ENCODE measurements around the gene CAPS.

CAPS gene

GRCh38 chr19:5892772-5893275 is 21.2 kb upstream of the CAPS start:
- no peak for DNase-seq

GRCh38 chr19:5893296-5893903 is 20.7 kb upstream of the CAPS start:
- no peak for DNase-seq

DNA sequence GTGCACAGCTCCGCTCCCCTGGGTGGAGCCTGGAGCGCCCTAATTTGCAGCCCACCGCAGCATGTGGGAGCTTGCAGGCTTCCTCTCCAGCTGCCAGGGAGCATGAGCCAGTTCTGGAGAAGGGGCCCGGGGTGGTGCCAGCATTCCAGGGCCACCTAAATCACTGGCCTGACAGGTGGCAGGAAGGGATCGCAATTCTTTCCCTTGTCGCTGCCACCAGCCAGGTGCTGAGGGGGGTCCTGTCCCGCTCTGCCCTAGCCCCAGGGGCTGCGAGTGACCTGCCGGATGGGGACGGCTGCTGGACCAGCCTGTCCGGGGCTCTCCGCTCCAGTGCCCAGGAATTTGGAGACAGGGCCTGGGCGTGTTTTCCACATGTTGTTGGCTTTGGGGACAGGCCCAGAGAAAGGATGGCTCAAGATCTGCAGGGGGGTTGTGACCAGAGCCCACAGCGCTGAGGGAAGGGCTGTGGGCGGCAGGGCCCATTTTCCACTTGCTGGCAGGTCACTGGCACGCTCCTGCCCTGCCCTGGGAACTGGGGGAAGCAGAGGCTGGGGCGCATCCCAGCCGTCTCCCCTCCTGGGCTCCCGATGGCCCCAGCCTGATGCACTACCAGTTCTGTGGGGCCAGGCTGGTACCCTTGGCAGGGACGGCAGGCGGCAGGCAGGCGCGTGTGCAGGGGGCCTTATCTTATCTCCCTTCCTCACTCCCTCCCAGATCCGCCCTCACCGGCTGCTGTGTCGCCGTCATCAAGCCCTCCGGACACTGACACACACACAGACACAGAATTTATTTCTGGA is 19.9 kb upstream of the CAPS start:
- no peak for DNase-seq

DNA sequence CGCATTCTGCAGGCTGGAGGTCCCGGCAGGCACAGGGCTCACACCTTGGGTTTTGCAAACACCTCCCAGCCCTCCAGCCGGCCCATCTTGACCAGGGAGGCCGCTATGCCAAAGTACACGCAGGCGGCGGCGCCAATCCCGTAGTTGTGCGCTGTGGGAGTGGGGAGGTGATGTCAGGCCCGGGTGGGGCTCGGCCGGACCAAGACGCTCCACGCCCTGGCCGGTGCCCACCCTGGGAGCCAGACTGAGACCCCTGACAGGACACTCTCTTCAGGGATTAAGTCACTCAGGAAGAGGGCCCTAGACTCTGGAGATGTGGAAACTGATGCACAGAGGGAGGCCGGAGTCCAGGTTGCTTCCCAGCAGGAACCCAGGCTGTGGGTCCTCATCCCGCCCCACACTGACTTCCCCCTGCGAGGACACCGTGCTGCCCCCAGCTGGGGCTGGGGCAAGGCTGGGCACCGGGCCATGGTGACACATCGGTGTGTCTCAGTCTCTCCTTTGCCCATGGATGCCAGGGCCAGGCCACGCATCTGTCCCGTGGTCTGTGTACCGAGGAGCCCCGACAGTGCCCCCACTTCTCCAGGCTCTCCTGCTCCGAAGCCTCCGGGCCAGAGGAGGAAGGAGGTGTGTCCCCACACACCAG is 19.2 kb upstream of the CAPS start:
- DNase-seq = no peak

GRCh38 chr19:5895409-5895808 is 18.6 kb upstream of the CAPS start:
- no peak for DNase-seq

DNA sequence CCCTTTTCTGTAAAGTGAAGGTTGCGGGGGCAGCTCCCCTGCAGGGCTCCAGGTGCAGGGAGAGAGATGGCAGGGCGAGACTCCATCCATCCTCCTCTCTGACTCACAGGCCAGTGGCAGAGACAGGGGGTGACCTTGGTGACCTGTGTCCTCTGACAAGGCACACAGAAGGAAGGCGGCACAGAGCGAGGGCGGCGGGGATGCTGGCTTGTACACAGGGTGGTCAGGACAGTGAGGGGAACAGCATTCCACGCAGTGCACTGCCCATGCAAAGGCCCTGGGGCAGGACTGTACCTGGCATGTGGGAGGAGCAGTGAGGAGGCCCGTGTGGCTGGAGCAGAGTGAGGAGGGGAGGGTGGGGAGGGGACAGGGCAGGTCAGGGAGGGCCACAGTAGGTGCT is 18.2 kb upstream of the CAPS start:
- DNase-seq = no peak

DNA sequence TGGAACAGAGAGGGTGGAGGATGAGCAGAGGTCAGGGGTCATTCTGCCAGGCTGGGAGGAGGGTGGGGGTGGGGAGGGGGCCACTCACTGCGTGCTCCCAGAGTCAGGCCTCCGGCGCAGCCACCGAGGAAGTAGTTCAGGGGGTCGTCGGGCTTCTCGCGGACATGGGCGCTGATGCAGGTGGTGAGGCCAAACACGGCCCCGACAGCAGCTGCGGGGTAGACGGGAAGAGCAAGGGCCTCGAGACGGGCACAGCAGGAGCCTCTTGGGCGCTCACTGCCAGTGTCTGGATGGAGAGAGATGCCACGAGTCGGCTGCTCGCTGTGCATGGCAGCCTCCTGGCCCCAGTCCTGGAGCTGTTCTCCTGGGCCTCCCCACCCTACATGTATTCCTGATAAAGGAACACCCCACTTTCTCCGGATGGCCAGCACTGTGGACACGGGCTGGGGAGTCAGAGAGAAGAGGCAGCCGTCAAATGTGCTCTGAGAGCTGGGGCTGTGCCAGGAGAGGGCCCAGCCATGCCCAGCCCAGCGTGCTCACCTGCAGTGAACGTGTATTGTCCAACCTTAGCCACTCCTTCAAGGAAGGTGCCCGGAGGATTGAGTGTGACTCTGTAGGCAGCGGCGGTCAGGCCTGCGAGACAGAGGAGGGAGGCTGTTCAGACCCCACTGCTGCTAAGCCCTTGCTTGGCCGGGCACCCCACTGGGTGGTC is 17.5 kb upstream of the CAPS start:
- no peak for DNase-seq

GRCh38 chr19:5897189-5897969 is 16.7 kb upstream of the CAPS start:
- no peak for DNase-seq

DNA sequence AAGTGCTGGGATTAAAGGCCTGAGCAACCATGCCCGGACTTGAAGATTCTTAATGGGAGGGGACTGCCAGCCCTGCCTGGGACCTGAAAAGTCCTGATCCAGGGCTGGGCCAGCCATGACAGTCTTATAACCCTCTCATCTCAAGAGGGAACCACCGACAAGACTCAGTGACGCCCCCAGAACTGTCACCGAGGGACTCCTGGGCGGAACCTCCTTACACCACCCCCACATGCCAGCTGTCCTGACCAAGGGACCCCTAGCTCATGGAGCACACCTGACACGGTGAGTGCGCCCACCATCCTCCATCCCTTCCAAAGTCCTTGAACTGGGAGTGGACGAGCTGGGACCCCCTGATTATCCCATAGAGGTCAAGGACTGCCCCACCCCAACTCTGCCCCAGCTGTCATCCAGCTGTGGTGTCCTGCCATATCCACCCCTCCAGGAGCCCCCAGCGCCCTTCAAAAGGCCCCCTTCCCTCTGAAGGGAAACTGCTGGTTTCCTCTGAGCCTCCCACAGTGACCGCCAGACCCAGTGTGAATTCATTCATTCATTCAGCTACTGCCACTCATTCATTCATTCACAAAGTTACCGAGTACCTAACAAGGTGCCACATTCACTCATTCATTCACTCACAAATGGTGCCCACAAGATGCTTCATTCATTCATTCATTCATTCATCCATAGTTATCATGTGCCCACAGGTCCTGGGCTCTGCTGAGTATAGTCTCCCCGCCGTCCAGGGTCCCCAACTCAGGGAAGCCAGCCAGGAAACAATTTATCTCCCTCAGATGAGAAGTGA is 14.1 kb upstream of the CAPS start:
- no peak for DNase-seq

GRCh38 chr19:5900976-5901375 is 13.1 kb upstream of the CAPS start:
- no peak for DNase-seq

GRCh38 chr19:5903056-5903623 is 10.9 kb upstream of the CAPS start:
- peak; percentile 23 for DNase-seq

DNA sequence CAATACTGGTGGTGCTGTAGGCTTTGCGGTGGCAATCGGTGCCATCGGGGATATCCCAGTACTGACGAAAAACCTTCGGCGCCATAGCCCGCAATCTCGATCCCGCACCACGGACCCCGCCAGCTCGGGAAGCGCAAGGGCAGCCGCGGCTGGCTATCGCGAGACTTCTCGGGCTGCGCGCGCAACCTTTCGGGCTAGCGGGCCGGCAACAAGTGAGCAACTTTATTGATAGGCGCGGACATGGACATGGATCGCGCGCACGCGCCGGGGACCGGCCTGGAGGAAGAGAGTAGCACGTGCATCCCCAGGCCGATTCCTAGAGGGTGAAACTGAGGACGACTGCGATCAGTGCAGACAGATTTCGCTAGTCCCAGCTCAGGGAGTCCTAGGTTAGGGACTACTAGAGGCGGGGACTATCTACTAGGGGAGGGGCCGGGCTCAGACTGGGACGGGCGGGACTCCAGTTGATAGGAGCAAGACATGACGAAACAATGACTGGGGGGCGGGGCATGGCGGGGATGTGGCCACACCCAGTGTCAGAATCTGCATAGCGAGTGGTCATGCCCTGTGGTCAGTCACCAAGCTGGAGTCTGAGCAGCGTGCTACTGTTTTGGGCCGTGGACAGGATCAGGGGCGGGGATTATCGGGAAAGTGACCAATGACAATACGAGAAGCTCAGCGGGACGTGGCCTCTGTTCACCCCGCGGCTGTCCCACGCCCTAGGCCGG is 10.3 kb upstream of the CAPS start, which contains the start of gene NDUFA11:
TSS of gene NDUFA11 (minus strand) at position 167 of the 728 bp plus-strand sequence. CDS start at position 85, 82 bp downstream.
- DNase-seq = peak; percentile 98

DNA sequence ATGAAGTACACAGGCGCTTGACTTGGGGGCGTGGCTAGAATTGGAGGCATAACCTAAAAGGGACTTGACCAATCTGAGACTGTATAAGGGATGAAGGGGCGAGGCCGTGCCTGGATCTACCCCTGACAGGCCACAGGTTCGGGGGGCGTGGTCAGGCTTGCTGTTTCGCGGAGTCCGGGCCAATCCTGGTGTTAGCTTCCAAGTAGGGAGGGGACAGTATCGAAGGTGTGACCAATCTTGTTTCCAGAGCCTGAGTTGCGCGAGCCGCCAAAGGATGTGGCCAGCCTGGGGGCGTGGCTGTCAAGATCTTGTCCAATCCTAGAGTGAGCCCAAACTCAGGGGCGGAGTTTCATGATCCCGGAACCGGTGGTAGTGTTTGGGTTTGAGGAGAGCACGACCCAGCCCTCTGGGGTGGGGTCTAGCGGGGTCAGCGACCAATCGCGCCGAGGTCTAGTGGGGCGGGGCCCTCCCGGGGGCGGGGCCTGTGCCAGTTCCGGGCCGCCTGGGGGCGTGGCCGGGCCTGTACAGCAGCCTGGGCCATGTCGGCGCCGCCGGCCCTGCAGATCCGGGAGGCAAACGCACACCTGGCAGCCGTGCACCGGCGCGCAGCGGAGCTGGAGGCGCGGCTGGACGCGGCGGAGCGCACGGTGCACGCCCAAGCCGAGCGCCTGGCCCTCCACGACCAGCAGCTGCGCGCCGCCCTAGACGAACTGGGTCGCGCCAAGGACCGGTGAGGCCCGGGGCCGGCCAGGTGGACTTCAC is 9.5 kb upstream of the CAPS start, which contains the start of gene VMAC:
TSS of gene VMAC (plus strand) at position 521 of the 762 bp plus-strand sequence. CDS start at position 540, 19 bp downstream.
- DNase-seq = peak; percentile 100

DNA sequence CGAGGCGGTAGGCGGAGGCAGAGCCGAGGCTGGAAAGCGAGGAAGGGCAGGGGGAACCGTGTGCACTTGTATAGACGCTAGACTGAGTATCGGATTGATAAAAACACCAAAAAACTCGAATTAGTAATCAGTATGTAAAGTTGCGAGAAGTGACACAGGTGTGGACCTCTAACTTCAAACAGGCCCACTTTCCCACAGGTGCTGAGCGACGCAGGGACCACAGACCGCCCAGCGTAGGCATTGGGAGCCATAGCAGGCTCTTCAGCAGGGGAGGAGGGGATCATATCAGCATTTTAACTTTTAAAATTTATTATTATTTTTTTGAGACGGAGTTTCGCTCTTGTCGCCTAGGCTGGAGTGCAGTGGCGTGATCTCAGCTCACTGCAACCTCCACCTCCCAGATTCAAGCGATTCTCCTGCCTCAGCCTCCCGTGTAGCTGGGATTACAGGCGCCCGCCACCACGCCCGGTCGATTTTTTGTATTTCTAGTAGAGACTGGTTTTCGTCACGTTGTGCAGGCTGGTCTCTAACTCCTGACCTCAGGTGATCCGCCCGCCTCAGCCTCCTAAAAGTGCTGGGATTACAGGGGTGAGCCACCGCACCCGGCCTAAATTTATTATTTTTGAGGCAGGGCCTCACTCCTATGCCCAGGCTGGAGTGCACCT is 8.8 kb upstream of the CAPS start:
- DNase-seq = no peak

DNA sequence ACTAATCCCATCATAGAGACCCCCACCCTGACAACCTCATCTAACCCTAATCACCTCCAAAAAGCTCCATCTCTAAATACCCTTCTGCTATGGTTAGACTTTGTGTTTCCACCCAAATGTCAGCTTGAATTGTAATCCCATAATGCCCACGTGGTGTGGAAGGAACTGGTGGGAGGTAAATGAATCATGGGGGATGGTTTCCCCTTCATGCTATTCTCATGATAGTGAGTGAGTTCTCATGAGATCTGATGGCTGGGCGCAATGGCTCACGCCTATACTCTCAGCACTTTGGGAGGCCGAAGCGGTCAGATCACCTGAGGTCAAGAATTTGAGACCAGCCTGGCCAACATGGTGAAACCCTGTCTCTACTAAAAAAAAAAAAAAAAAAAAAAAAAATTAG is 6.8 kb upstream of the CAPS start:
- peak; percentile 75 for DNase-seq

DNA sequence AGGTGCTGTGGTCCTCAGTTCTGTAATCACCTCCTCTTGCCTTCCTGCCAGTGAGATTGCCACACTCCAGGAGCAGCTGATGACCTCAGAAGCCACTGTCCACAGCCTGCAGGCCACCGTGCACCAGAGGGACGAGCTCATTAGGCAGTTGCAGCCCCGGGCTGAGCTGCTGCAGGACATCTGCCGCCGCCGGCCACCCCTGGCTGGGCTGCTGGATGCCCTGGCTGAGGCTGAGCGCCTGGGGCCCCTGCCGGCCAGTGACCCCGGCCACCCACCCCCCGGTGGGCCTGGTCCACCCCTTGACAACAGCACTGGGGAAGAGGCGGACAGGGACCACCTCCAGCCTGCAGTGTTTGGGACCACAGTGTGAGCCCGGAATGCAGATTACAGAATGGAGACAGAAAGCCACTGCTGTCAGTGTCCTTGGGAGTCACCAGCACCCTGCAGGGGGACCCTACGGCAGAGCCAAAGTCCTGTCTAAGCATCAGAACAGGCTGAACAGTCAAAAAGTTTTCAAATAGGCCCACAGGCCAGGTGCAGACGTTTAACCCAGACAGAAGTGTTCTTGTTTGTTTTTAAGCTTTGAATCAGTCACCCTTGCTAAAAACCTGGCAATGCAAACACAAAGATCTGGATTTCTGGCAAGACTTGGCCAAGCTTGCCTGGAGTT is 5.1 kb upstream of the CAPS start:
- DNase-seq = no peak

DNA sequence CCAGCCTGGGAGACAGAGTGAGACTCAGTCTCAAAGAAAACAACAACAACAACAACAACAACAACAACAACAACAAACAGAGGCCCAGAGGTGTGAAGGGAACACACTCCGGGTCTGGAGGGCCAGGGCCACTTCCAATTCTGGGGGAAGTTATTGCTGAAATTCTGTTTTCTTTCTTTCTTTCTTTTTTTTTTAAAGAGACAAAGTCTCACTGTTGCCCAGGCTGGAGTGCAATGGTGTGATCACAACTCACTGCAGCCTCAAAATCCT is 3.5 kb upstream of the CAPS start:
- DNase-seq = no peak

GRCh38 chr19:5911366-5911765 is 2.7 kb upstream of the CAPS start:
- DNase-seq = no peak

GRCh38 chr19:5914358-5914774 is 312 bp downstream of the CAPS start:
- DNase-seq = no peak

Measured in suppressor macrophage treated with lipopolysaccharide for 4 hours (primary cell).